Measurements from ENCODE around the gene MRPS18B.
"Not testable (repeated sequence)": the region's sequence is repeated elsewhere in the genome, so short reads cannot be mapped to it uniquely, and the experiment has no call there.

MRPS18B gene

GRCh38 chr6:30644769-30645168 is 27.1 kb downstream of the MRPS18B start:
- ATAC-seq = no peak

- no peak for ATAC-seq
Observed at GRCh38 chr6:30645989-30646388, 28.3 kb downstream of the MRPS18B start.

- peak; percentile 72 to 75 for ATAC-seq
Observed at GRCh38 chr6:30646450-30647241, 29.0 kb downstream of the MRPS18B start, which contains the start of gene C6orf136. C6orf136 (plus strand) TSS chr6:30647133; CDS start chr6:30647232, 99 bp downstream.

GRCh38 chr6:30647242-30648116 is 29.8 kb downstream of the MRPS18B start:
- peak; percentile 74 to 77 for ATAC-seq

- no peak for ATAC-seq
Observed at GRCh38 chr6:30651143-30651542, 33.5 kb downstream of the MRPS18B start.

GRCh38 chr6:30654798-30655742 is 37.4 kb downstream of the MRPS18B start:
- ATAC-seq = no peak

GRCh38 chr6:30655743-30656094 is 38.1 kb downstream of the MRPS18B start:
- ATAC-seq = no peak

GRCh38 chr6:30656513-30656912 is 38.9 kb downstream of the MRPS18B start:
- no peak for ATAC-seq

- ATAC-seq = no peak
Observed at GRCh38 chr6:30657454-30657853, 39.8 kb downstream of the MRPS18B start.

- ATAC-seq = not testable (repeated sequence)
Observed at GRCh38 chr6:30657922-30658321, 40.3 kb downstream of the MRPS18B start.

GRCh38 chr6:30664994-30665767 is 47.5 kb downstream of the MRPS18B start:
- ATAC-seq = no peak

- peak; percentile 48 to 56 for ATAC-seq
Observed at GRCh38 chr6:30666300-30666699, 48.7 kb downstream of the MRPS18B start.

- no peak for ATAC-seq
Observed at GRCh38 chr6:30670760-30671527, 53.3 kb downstream of the MRPS18B start.

GRCh38 chr6:30672445-30673253 is 55.0 kb downstream of the MRPS18B start, which contains the start of gene DHX16:
DHX16 (minus strand) TSS chr6:30673006; CDS start chr6:30672841, 165 bp downstream.
- ATAC-seq = peak; percentile 75 to 77
